Endodermal cell (in vitro differentiated cells): ENCODE measurements around the gene RUBCN. TPM values are rescaled to one million over a fixed set of nuclear protein-coding genes. Genes with fewer than 3 reads are reported as not detected.

Experiments
- DNase-seq: peaks from one replicate; pipeline ENCODE4 v3.0.0-alpha.2; 2017
- H3K27ac ChIP-seq: 2 replicates; pipeline ENCODE4 v1.5.1; 2013; ENCODE audit warnings: mild to moderate bottlenecking, low read depth, low read length, moderate library complexity
- H3K27me3 ChIP-seq: 2 replicates; pipeline ENCODE4 v1.6.1; 2013; ENCODE audit warnings: mild to moderate bottlenecking, low read length, moderate library complexity; ENCODE audit not compliant: insufficient read depth, control insufficient read depth, poor library complexity, severe bottlenecking
- H3K36me3 ChIP-seq: 2 replicates; pipeline ENCODE4 v1.7.0; 2013; ENCODE audit warnings: mild to moderate bottlenecking, low read length, moderate library complexity; ENCODE audit not compliant: control insufficient read depth, insufficient read depth
- H3K4me1 ChIP-seq: one replicate; pipeline ENCODE4 v1.7.0; 2013; ENCODE audit warnings: low read length; ENCODE audit not compliant: control insufficient read depth, insufficient read depth
- H3K4me3 ChIP-seq: 2 replicates; pipeline ENCODE4 v1.5.1; 2013; ENCODE audit warnings: mild to moderate bottlenecking, low read length, moderate library complexity
- H3K9ac ChIP-seq: 2 replicates; pipeline ENCODE4 v1.6.1; 2013; ENCODE audit warnings: mild to moderate bottlenecking, low read length, moderate library complexity; ENCODE audit not compliant: poor library complexity, severe bottlenecking; ENCODE audit errors: extremely low read depth
- H3K9me3 ChIP-seq: 2 replicates; pipeline ENCODE4 v1.6.1; 2013; ENCODE audit warnings: mild to moderate bottlenecking, low read length, moderate library complexity; ENCODE audit not compliant: control insufficient read depth
- H3K27ac Mint-ChIP-seq: 2 replicates; pipeline ENCODE4 v1.8.0; 2020; ENCODE audit warnings: mixed read lengths
- H3K27me3 Mint-ChIP-seq: 2 replicates; pipeline ENCODE4 v1.8.0; 2021; ENCODE audit warnings: mild to moderate bottlenecking, mixed read lengths; ENCODE audit not compliant: insufficient read depth
- H3K36me3 Mint-ChIP-seq: 2 replicates; pipeline ENCODE4 v1.8.0; 2020; ENCODE audit warnings: low read depth, mixed read lengths
- H3K4me1 Mint-ChIP-seq: 2 replicates; pipeline ENCODE4 v1.8.0; 2020; ENCODE audit warnings: mixed read lengths
- H3K4me3 Mint-ChIP-seq: 2 replicates; pipeline ENCODE4 v1.8.0; 2020; ENCODE audit warnings: mild to moderate bottlenecking, moderate library complexity, mixed read lengths
- H3K9me3 Mint-ChIP-seq: 2 replicates; pipeline ENCODE4 v1.8.0; 2020; ENCODE audit warnings: mild to moderate bottlenecking, mixed read lengths
- CTCF ChIP-seq: fragments of 200-600 bp; sonication (generic); conservative IDR thresholded peaks from 2 replicates; pipeline ENCODE4 v1.5.0; 2021; ENCODE audit warnings: antibody characterized with exemption, mild to moderate bottlenecking
- WGBS, 2 experiments: methylation state at CpG; one replicate each; pipeline versions ENCODE4 v1.1.5 to v1.1.7; 2013; ENCODE audit warnings: missing lambda C conversion rate in 2 of 2, mixed read lengths in 1 of 2; ENCODE audit not compliant: insufficient coverage in 1 of 2, insufficient read length in 1 of 2; 5-methylcytosine and 5-hydroxymethylcytosine counted together
- total RNA-seq, 2 donors: library from RNA; stranded (reverse); fragmentation: NEBNext Ultra II Directional in 1 of 2; extraction: Animal tissue kit (Norgen Biotek cat#: 25700) in 1 of 2; gene quantifications; 2 replicates in 1 of 2; 3 replicates in 1 of 2; pipeline ENCODE4 v1.2.1, GENCODE V29; 2021

RUBCN gene
- total RNA-seq, 2 donors from 2014 or later, result 17.2 to 18.3 TPM

GRCh38 chr3:197750858-197751737 lies 14.4 kb upstream of the RUBCN start:
- Histone ChIP-seq H3K27ac (peak overlapping the region; percentile 67), H3K36me3 (peaks cover 1% of the 10 kb centered on the region), H3K9ac (peak overlapping the region; percentile 68), H3K4me3 (peak overlapping the region; percentile 90), H3K4me1 (no peaks in the 10 kb centered on the region), H3K27me3 (no peaks in the 10 kb centered on the region), H3K9me3 (no peaks in the 10 kb centered on the region)
- Mint-ChIP-seq H3K4me1 (peaks cover 11% of the 10 kb centered on the region), H3K36me3 (no peaks in the 10 kb centered on the region), H3K27ac (peak overlapping the region; percentile 89), H3K4me3 (peak overlapping the region; percentile 76), H3K9me3 (no peaks in the 10 kb centered on the region), H3K27me3 (peaks cover 11% of the 10 kb centered on the region)
- DNase-seq, result peak; percentile 67
- no peak for TF ChIP-seq CTCF
- 35 to 45% methylated on average over 21 to 35 of the region's 36 CpGs for WGBS, 2 experiments

- Histone ChIP-seq H3K9me3 (no peaks in the 10 kb centered on the region), H3K27ac (peak overlapping the region; percentile 67), H3K4me1 (no peaks in the 10 kb centered on the region), H3K4me3 (peak overlapping the region; percentile 90), H3K9ac (peak overlapping the region; percentile 68), H3K27me3 (no peaks in the 10 kb centered on the region), H3K36me3 (no peaks in the 10 kb centered on the region)
- H3K36me3 Mint-ChIP-seq, result no peaks in the 10 kb centered on the region
- peak; percentile 11 for TF ChIP-seq CTCF
- peak overlapping the region; percentile 76 for H3K4me3 Mint-ChIP-seq
- peaks cover 11% of the 10 kb centered on the region for H3K4me1 Mint-ChIP-seq
- no peaks in the 10 kb centered on the region for H3K9me3 Mint-ChIP-seq
- peak overlapping the region; percentile 89 for H3K27ac Mint-ChIP-seq
- 0% methylated on average over 17 to 43 of the region's 43 CpGs for WGBS, 2 experiments
- peak; percentile 88 for DNase-seq
- H3K27me3 Mint-ChIP-seq, result peaks cover 11% of the 10 kb centered on the region
Measured at GRCh38 chr3:197750396-197750831, 13.7 kb upstream of the RUBCN start.

GRCh38 chr3:197749601-197750395 lies 13.1 kb upstream of the RUBCN start, which contains the start of gene FYTTD1:
Gene FYTTD1 (plus strand): TSS chr3:197749883. CDS start chr3:197749972, 89 bp downstream.
- Mint-ChIP-seq H3K4me1 (peaks cover 11% of the 10 kb centered on the region), H3K27ac (peak within 1 kb of the TSS; percentile 92), H3K36me3 (no peaks in the 10 kb centered on the region), H3K27me3 (peaks cover 11% of the 10 kb centered on the region), H3K9me3 (no peaks in the 10 kb centered on the region), H3K4me3 (peak within 1 kb of the TSS; percentile 76)
- 0 to 2% methylated on average over 29 to 104 of the region's 104 CpGs for WGBS, 2 experiments
- peak; percentile 60 for TF ChIP-seq CTCF
- no peaks in the 10 kb centered on the region for H3K27me3 ChIP-seq
- H3K4me1 ChIP-seq, result no peaks in the 10 kb centered on the region
- no peaks in the 10 kb centered on the region for H3K36me3 ChIP-seq
- peak; percentile 89 for DNase-seq
- peak within 1 kb of the TSS; percentile 67 for H3K27ac ChIP-seq
- no peaks in the 10 kb centered on the region for H3K9me3 ChIP-seq
- peak within 1 kb of the TSS; percentile 68 for H3K9ac ChIP-seq
- H3K4me3 ChIP-seq, result peak within 1 kb of the TSS; percentile 90
